Skeletal muscle tissue (tissue), 4 donors: Measurements from ENCODE around the gene RPL39L. TPM values are rescaled to one million over a fixed set of nuclear protein-coding genes. Genes with fewer than 3 reads are reported as not detected.
"Not testable (repeated sequence)": the region's sequence is repeated elsewhere in the genome, so short reads cannot be mapped to it uniquely, and the experiment has no call there.

ENCODE experiments used
- H3K27ac ChIP-seq: one replicate; pipeline ENCODE4 v1.7.0; 2013; ENCODE audit warnings: mild to moderate bottlenecking, low read depth, low read length, inconsistent platforms
- H3K27me3 ChIP-seq, 3 donors: one replicate each; pipeline ENCODE4 v1.7.0; 2013; ENCODE audit warnings: low read length in 3 of 3; ENCODE audit not compliant: control insufficient read depth in 3 of 3, insufficient read depth in 3 of 3
- H3K36me3 ChIP-seq, 3 donors: one replicate each; pipeline ENCODE4 v1.7.0; 2013; ENCODE audit warnings: low read length in 3 of 3; ENCODE audit not compliant: control insufficient read depth in 3 of 3, insufficient read depth in 3 of 3
- H3K4me1 ChIP-seq, 3 donors: one replicate each; pipeline ENCODE4 v1.7.0; 2013; ENCODE audit warnings: low read length in 3 of 3, mild to moderate bottlenecking in 3 of 3; ENCODE audit not compliant: control insufficient read depth in 3 of 3, insufficient read depth in 3 of 3
- H3K4me3 ChIP-seq, 3 donors: one replicate each; pipeline ENCODE4 v1.7.0; 2013; ENCODE audit warnings: low read length in 3 of 3
- H3K9ac ChIP-seq, 3 donors: one replicate each; pipeline ENCODE4 v1.7.0; 2013; ENCODE audit warnings: low read length in 3 of 3, mild to moderate bottlenecking in 3 of 3, moderate library complexity in 2 of 3, low read depth in 1 of 3
- H3K9me3 ChIP-seq, 3 donors: one replicate each; pipeline ENCODE4 v1.7.0; 2013; ENCODE audit warnings: low read length in 3 of 3; ENCODE audit not compliant: control insufficient read depth in 3 of 3
- total RNA-seq: library from RNA; depleted of rRNA; stranded (reverse); fragments of >200 nt; gene quantifications from one replicate; pipeline ENCODE4 v1.2.3, GENCODE V29; 2014
- donor health status: Osteomylitis.

Gene RPL39L
- total RNA-seq, 1 donor from 2014 or later = 9.4 TPM

- H3K4me3 ChIP-seq, H3K27ac ChIP-seq, H3K27me3 ChIP-seq, H3K9me3 ChIP-seq, H3K9ac ChIP-seq, H3K36me3 ChIP-seq: not testable (repeated sequence)
- peaks cover 15 to 18% (median 16%) of the 10 kb centered on the region in 3 donors for H3K4me1 ChIP-seq
These were observed 31.6 kb upstream of the RPL39L start for GRCh38 chr3:187170911-187171310.

GRCh38 chr3:187169231-187169960 is 30.1 kb upstream of the RPL39L start:
- Histone ChIP-seq H3K9me3 (no peaks in the 10 kb centered on the region), H3K27ac (no peak overlapping the region), H3K4me3 (no peak overlapping the region), H3K4me1 (peaks cover 19 to 25% (median 24%) of the 10 kb centered on the region in 3 donors), H3K27me3 (no peaks in the 10 kb centered on the region), H3K36me3 (no peaks in the 10 kb centered on the region), H3K9ac (no peak overlapping the region)

GRCh38 chr3:187167777-187168176 is 28.5 kb upstream of the RPL39L start:
- Histone ChIP-seq H3K9ac (no peak overlapping the region), H3K27me3 (no peaks in the 10 kb centered on the region), H3K27ac (no peak overlapping the region)

GRCh38 chr3:187166750-187167149 is 27.5 kb upstream of the RPL39L start:
- Histone ChIP-seq H3K27me3 (no peaks in the 10 kb centered on the region), H3K4me1 (peaks cover 16 to 24% (median 23%) of the 10 kb centered on the region in 3 donors), H3K4me3 (no peak overlapping the region), H3K27ac (no peak overlapping the region), H3K36me3 (no peaks in the 10 kb centered on the region), H3K9me3 (no peaks in the 10 kb centered on the region), H3K9ac (no peak overlapping the region)

More at GRCh38 chr3:187167777-187168176, 28.5 kb upstream of the RPL39L start:
- no peaks in the 10 kb centered on the region for H3K9me3 ChIP-seq
- peaks cover 16 to 24% (median 23%) of the 10 kb centered on the region in 3 donors for H3K4me1 ChIP-seq
- H3K4me3 ChIP-seq = peak overlapping the region in 1 of 3 donors; percentile 42
- H3K36me3 ChIP-seq = no peaks in the 10 kb centered on the region

- H3K4me3 ChIP-seq = no peak overlapping the region
These were observed 25.8 kb upstream of the RPL39L start for GRCh38 chr3:187165144-187165543.

GRCh38 chr3:187162265-187162953 is 23.1 kb upstream of the RPL39L start:
- H3K9me3 ChIP-seq = no peaks in the 10 kb centered on the region
- no peak overlapping the region for H3K4me3 ChIP-seq
- H3K9ac ChIP-seq = no peak overlapping the region
- no peaks in the 10 kb centered on the region for H3K27me3 ChIP-seq
- no peaks in the 10 kb centered on the region for H3K36me3 ChIP-seq
- H3K27ac ChIP-seq = no peak overlapping the region
- peaks cover 13 to 20% (median 18%) of the 10 kb centered on the region in 3 donors for H3K4me1 ChIP-seq

More at GRCh38 chr3:187165144-187165543, 25.8 kb upstream of the RPL39L start:
- H3K27ac ChIP-seq = no peak overlapping the region
- H3K9ac ChIP-seq = peak overlapping the region in 1 of 3 donors; percentile 30
- peaks cover 16 to 24% (median 23%) of the 10 kb centered on the region in 3 donors for H3K4me1 ChIP-seq
- H3K27me3 ChIP-seq = no peaks in the 10 kb centered on the region
- H3K36me3 ChIP-seq = no peaks in the 10 kb centered on the region
- H3K9me3 ChIP-seq = no peaks in the 10 kb centered on the region

- H3K27me3 ChIP-seq = no peaks in the 10 kb centered on the region
- H3K36me3 ChIP-seq = no peaks in the 10 kb centered on the region
- H3K4me3 ChIP-seq = no peak overlapping the region
- no peak overlapping the region for H3K9ac ChIP-seq
- H3K4me1 ChIP-seq = peaks cover 6 to 14% (median 10%) of the 10 kb centered on the region in 3 donors
- no peak overlapping the region for H3K27ac ChIP-seq
- no peaks in the 10 kb centered on the region for H3K9me3 ChIP-seq
These were observed 22.3 kb upstream of the RPL39L start for GRCh38 chr3:187161556-187161955.

- H3K27me3 ChIP-seq = no peaks in the 10 kb centered on the region
- no peaks in the 10 kb centered on the region for H3K9me3 ChIP-seq
- H3K36me3 ChIP-seq = no peaks in the 10 kb centered on the region
- no peak overlapping the region for H3K9ac ChIP-seq
- H3K27ac ChIP-seq = no peak overlapping the region
- H3K4me1 ChIP-seq = no peaks in the 10 kb centered on the region
- no peak overlapping the region for H3K4me3 ChIP-seq
These were observed 11.3 kb upstream of the RPL39L start for GRCh38 chr3:187150599-187150998.

- no peaks in the 10 kb centered on the region for H3K36me3 ChIP-seq
- no peak overlapping the region for H3K4me3 ChIP-seq
- no peaks in the 10 kb centered on the region for H3K9me3 ChIP-seq
- no peak overlapping the region for H3K9ac ChIP-seq
- no peaks in the 10 kb centered on the region for H3K27me3 ChIP-seq
- no peaks in the 10 kb centered on the region for H3K4me1 ChIP-seq
- H3K27ac ChIP-seq = no peak overlapping the region
These were observed 10.9 kb upstream of the RPL39L start for GRCh38 chr3:187150186-187150585.

- no peaks in the 10 kb centered on the region for H3K4me1 ChIP-seq
- H3K9ac ChIP-seq = no peak overlapping the region
- no peaks in the 10 kb centered on the region for H3K27me3 ChIP-seq
- peaks cover 0 to 2% (median 2%) of the 10 kb centered on the region in 3 donors for H3K9me3 ChIP-seq
- H3K36me3 ChIP-seq = no peaks in the 10 kb centered on the region
- H3K27ac ChIP-seq = no peak overlapping the region
- H3K4me3 ChIP-seq = no peak overlapping the region
These were observed 7.1 kb upstream of the RPL39L start for GRCh38 chr3:187146389-187146788.
